SU-DHL-6 (cell line): ENCODE results near the gene UTP25.

Source experiments
- EZH2phosphoT487 ChIP-seq: fragments of 200-600 bp; sonication (generic), shearing (Covaris generic); conservative IDR thresholded peaks from 2 replicates; pipeline ENCODE4 v1.6.1; 2018; ENCODE audit warnings: mild to moderate bottlenecking, antibody characterized with exemption, low read length, moderate library complexity, mixed read lengths
- TF ChIP-seq, protein P1 (sequence below): fragments of 200-600 bp; sonication (generic); IDR thresholded peaks from one replicate; pipeline ENCODE4 v1.5.1; 2017; ENCODE audit warnings: antibody characterized with exemption, mild to moderate bottlenecking, low read length, moderate library complexity; ENCODE audit not compliant: insufficient read depth, poor library complexity, severe bottlenecking

DNA sequence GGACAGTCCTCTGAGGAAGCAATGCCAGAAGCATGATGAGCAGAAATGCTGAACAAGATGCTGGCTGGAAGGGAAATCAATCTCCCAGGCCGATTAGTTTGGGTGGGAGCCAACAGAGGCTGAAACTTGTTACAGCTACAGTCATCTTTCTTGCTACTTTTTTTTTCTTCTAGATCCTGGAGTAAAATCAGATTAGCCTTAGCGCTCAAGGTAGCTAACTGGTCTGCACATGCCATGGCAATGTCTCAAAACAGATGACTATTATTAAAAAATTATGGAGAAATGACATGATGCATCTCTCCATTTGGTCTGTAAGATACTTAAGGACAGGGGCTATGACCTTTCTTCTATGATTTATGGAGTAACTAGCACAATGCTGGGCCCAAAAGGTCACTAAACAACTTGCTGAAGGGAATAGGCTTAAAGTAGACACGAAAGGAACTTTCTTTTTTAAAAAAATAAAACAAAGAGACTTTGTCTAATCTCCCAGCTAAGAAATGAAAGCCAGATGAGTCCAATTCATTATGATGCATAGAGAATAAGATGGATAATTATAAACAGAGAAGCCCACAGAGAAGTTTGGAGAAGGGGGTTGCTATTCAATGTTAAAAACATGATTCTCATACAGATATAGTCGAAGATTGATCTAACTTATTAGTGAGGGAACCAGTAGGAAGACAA lies 42.5 kb downstream of the UTP25 start:
- TF ChIP-seq, protein P1, sequence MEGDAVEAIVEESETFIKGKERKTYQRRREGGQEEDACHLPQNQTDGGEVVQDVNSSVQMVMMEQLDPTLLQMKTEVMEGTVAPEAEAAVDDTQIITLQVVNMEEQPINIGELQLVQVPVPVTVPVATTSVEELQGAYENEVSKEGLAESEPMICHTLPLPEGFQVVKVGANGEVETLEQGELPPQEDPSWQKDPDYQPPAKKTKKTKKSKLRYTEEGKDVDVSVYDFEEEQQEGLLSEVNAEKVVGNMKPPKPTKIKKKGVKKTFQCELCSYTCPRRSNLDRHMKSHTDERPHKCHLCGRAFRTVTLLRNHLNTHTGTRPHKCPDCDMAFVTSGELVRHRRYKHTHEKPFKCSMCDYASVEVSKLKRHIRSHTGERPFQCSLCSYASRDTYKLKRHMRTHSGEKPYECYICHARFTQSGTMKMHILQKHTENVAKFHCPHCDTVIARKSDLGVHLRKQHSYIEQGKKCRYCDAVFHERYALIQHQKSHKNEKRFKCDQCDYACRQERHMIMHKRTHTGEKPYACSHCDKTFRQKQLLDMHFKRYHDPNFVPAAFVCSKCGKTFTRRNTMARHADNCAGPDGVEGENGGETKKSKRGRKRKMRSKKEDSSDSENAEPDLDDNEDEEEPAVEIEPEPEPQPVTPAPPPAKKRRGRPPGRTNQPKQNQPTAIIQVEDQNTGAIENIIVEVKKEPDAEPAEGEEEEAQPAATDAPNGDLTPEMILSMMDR = no peak
- TF ChIP-seq EZH2phosphoT487 = no peak
